Measurements from ENCODE around the gene SLC1A7. TPM values are rescaled to one million over a fixed set of nuclear protein-coding genes. Genes with fewer than 3 reads are reported as not detected.

Gene SLC1A7
- total RNA-seq, 1 experiment from 2014 or later: not detected

DNA sequence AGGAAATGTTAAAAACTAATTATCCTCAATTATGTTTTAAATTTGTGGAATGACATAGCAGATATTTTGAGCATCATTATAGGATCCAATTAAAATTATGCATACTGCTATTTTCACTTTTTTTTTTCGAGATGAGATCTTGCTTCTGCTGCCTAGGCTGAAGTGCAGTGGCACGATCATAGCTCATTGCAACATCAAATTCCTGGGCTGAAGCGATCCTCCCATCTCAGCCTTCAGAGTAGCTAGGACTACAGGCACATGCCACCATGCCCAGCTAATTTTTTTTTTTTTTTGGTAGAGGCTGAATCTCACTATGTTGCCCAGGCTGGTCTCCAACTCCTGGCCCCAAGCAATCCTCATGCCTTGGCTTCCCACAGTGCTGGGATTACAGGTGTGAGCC lies 11.3 kb upstream of the SLC1A7 start:
- no peaks in the 10 kb centered on the region for H3K4me1 ChIP-seq (ENCODE audit: control insufficient read depth in 1 of 2, insufficient read depth in 2 of 2, low read length in 2 of 2)
- H3K9me3 ChIP-seq (ENCODE audit: control insufficient read depth in 1 of 2, insufficient read depth in 1 of 2, low read depth in 1 of 2, low read length in 2 of 2): no peaks in the 10 kb centered on the region
- no peak for DNase-seq (ENCODE audit: low read depth, low spot score)
- no peaks in the 10 kb centered on the region for H3K79me2 ChIP-seq (ENCODE audit: insufficient read depth, low read length)
- H3K36me3 ChIP-seq (ENCODE audit: control insufficient read depth in 1 of 2, insufficient read depth in 2 of 2, low read length in 2 of 2): no peaks in the 10 kb centered on the region
- no peaks in the 10 kb centered on the region for H3K27me3 ChIP-seq (ENCODE audit: insufficient read depth, low read length)
- POLR2A ChIA-PET: no interaction called here
- H4K20me1 ChIP-seq (ENCODE audit: insufficient read depth): no peaks in the 10 kb centered on the region
- no peaks in the 10 kb centered on the region for H3K9me2 ChIP-seq (ENCODE audit: insufficient read depth)
- no peak overlapping the region for H3K9ac ChIP-seq (ENCODE audit: low read length)
- H3K4me2 ChIP-seq (ENCODE audit: low read length): no peak overlapping the region
- TF ChIP-seq CEBPB (IDR thresholded peaks at IDR 0.05; ENCODE audit: low read depth) (no peak), CBX3 (IDR thresholded peaks at IDR 0.05; ENCODE audit: low read depth) (no peak), SRF (IDR thresholded peaks at IDR 0.05; ENCODE audit: low read depth) (no peak), POLR2A (IDR thresholded peaks at IDR 0.05; ENCODE audit: borderline replicate concordance, extremely low read depth, insufficient read depth, insufficient read length) (no peak), ELF1 (IDR thresholded peaks at IDR 0.05; ENCODE audit: borderline replicate concordance, low read depth) (no peak), TCF7L2 (IDR thresholded peaks at IDR 0.05; ENCODE audit: borderline replicate concordance, extremely low read depth, insufficient read depth, insufficient read length) (no peak), SIN3A (IDR thresholded peaks at IDR 0.05; ENCODE audit: low read depth) (no peak), EZH2 (IDR thresholded peaks at IDR 0.05) (no peak), YY1 (IDR thresholded peaks at IDR 0.05; ENCODE audit: extremely low read depth, insufficient replicate concordance, low read depth, low read length) (no peak), RAD21 (IDR thresholded peaks at IDR 0.05; ENCODE audit: low read depth) (no peak), REST (IDR thresholded peaks at IDR 0.05; ENCODE audit: low read depth) (no peak), SP1 (IDR thresholded peaks at IDR 0.05; ENCODE audit: low read depth) (no peak), JUND (IDR thresholded peaks at IDR 0.05) (no peak), FOSL1 (IDR thresholded peaks at IDR 0.05; ENCODE audit: low read depth) (no peak), ZNF274 (IDR thresholded peaks at IDR 0.05; ENCODE audit: low read depth, low read length) (no peak), POLR2AphosphoS5 (IDR thresholded peaks at IDR 0.05; ENCODE audit: low read depth, low read length) (no peak)
- TF ChIP-seq, protein P1, sequence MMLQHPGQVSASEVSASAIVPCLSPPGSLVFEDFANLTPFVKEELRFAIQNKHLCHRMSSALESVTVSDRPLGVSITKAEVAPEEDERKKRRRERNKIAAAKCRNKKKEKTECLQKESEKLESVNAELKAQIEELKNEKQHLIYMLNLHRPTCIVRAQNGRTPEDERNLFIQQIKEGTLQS (IDR thresholded peaks at IDR 0.05): no peak
- TF ChIP-seq, protein P2, sequence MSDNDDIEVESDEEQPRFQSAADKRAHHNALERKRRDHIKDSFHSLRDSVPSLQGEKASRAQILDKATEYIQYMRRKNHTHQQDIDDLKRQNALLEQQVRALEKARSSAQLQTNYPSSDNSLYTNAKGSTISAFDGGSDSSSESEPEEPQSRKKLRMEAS (IDR thresholded peaks at IDR 0.05): no peak
- TF ChIP-seq, protein P3, sequence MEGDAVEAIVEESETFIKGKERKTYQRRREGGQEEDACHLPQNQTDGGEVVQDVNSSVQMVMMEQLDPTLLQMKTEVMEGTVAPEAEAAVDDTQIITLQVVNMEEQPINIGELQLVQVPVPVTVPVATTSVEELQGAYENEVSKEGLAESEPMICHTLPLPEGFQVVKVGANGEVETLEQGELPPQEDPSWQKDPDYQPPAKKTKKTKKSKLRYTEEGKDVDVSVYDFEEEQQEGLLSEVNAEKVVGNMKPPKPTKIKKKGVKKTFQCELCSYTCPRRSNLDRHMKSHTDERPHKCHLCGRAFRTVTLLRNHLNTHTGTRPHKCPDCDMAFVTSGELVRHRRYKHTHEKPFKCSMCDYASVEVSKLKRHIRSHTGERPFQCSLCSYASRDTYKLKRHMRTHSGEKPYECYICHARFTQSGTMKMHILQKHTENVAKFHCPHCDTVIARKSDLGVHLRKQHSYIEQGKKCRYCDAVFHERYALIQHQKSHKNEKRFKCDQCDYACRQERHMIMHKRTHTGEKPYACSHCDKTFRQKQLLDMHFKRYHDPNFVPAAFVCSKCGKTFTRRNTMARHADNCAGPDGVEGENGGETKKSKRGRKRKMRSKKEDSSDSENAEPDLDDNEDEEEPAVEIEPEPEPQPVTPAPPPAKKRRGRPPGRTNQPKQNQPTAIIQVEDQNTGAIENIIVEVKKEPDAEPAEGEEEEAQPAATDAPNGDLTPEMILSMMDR (IDR thresholded peaks at IDR 0.05 in 2 of 3, conservative IDR thresholded peaks at IDR 0.05 in 1 of 3; ENCODE audit: borderline replicate concordance in 1 of 3, insufficient read depth in 1 of 3, low read depth in 2 of 3, low read length in 2 of 3): no peak
- intact Hi-C loops (cut with micrococcal nuclease): no loop called here
- CTCF ChIA-PET: no interaction called here
- RAD21 ChIA-PET (ENCODE audit: low non-redundant PET in 1 of 2, low total read pairs in 2 of 2, uncharacterized antibody in 2 of 2, unreplicated experiment in 2 of 2): no interaction called here
- H3K27ac ChIP-seq (ENCODE audit: low read depth, low read length): no peak overlapping the region
- no TSS peak for BruUV-seq (replicated peaks)
- H3K4me3 ChIP-seq (replicated peaks in 1 of 2; ENCODE audit: low read depth in 1 of 2, low read length in 2 of 2): no peak overlapping the region
- H2AFZ ChIP-seq (ENCODE audit: low read depth, low read length, poor library complexity, severe bottlenecking): no peak overlapping the region
- ATAC-seq: no peak

All from HCT116 (cell line).